ENCODE data around the gene TTLL4.

DNA sequence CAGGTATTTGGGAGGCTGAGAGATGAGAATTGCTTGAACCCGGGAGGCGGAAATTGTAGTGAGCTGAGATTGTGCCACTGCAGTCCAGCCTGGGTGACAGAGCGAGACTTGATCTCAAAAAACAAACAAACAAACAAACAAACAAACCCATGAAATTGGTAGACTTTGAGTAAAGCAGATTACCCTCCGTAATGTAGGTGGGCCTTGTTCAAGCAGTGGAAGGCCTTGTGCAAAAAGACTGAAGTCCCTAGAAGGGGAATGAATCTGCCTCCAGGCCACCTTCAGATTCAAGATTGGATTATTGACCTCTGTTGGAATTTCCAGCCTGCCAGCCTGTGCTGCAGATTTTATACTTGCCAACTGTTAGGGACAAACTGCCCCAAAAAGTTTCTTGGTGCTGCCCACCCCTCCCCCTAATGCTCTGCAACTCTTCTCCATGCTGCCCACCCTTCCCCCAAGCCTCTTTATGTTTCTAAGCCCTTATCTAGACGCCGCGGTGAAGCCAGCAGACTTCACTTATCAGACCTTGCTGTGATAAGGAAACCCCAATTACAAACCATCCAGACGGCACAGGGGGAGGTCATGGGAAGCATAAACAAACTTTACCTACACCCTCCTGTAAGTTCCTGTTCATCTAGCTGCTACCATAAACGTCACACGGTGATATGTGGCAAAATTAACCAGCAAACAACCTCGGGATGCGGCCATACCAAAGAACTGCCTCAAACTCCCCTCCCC lies 88.3 kb downstream of the TTLL4 start:
- TF ChIP-seq TAF1 (IDR thresholded peaks at IDR 0.05; ENCODE audit: low read depth) (no peak), EP300 (IDR thresholded peaks at IDR 0.05; ENCODE audit: borderline replicate concordance) (no peak), CEBPB (IDR thresholded peaks at IDR 0.05) (no peak), FOXM1 (IDR thresholded peaks at IDR 0.05; ENCODE audit: borderline replicate concordance, low read depth) (no peak), TEAD4 (IDR thresholded peaks at IDR 0.05) (no peak), MAX (IDR thresholded peaks at IDR 0.05) (no peak), REST (IDR thresholded peaks at IDR 0.05; ENCODE audit: low read depth) (no peak), USF1 (IDR thresholded peaks at IDR 0.05) (no peak), RAD21 (IDR thresholded peaks at IDR 0.05; ENCODE audit: low read depth) (no peak), ZBTB7A (IDR thresholded peaks at IDR 0.05; ENCODE audit: low read depth) (no peak), EGR1 (IDR thresholded peaks at IDR 0.05) (no peak)
